Memory B cell (primary cell): ENCODE results near the gene TTLL5.

ENCODE experiments used
- ATAC-seq: fragments of 150-1000 bp; cut with Tn5 transposase; 2 replicates; pipeline ENCODE4 v1.10.0; 2021; ENCODE audit warnings: low read depth, mild to moderate bottlenecking, moderate library complexity
- DNase-seq, 2 donors: peaks; one replicate each; pipeline ENCODE4 v3.0.0; 2022; ENCODE audit warnings: low spot score in 2 of 2
- H3K27ac Mint-ChIP-seq: one replicate; pipeline ENCODE4 v1.8.0; 2022; ENCODE audit warnings: mild to moderate bottlenecking, moderate library complexity, mixed read lengths
- H3K27me3 Mint-ChIP-seq: one replicate; pipeline ENCODE4 v1.8.0; 2022; ENCODE audit warnings: mixed read lengths
- H3K36me3 Mint-ChIP-seq: one replicate; pipeline ENCODE4 v1.8.0; 2022; ENCODE audit warnings: mild to moderate bottlenecking, mixed read lengths
- H3K4me1 Mint-ChIP-seq: one replicate; pipeline ENCODE4 v1.8.0; 2022; ENCODE audit warnings: mixed read lengths
- H3K4me3 Mint-ChIP-seq: one replicate; pipeline ENCODE4 v1.8.0; 2022; ENCODE audit warnings: mild to moderate bottlenecking, moderate library complexity, mixed read lengths
- H3K9me3 Mint-ChIP-seq: one replicate; pipeline ENCODE4 v1.8.0; 2022; ENCODE audit warnings: mixed read lengths

The TTLL5 gene

DNA sequence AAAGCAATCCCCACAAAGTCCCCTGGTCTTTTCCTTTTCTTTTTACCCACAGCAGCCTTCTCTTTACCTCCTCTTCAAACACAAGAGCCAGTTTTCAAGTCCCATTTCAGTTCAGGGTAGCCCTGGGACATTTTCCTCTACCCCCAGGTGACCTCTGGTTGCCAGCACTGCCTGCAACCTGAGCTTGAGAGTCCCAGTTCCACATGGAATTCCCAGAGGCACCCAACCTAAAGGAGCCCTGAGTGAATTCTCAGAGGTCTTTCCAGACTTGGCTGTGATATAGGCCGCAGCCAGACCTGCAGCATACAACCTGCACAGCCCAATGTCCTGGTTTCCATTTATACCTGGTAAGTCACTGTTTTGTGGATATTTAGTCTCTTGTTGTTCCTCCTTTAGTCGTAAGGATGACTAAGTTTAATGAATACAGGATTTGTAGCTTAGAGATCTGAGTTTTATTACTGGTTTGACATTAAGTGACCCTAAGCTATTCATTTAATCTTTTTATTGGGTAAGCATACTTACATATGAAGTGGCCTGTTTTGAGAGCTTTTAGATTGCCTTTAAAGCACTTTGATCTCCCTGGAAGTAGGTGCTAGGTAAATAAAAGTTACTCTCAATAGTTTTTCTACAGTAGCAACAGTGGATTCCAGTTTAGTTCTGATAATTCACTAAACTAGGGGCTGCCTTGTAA lies 160.9 kb downstream of the TTLL5 start:
- Mint-ChIP-seq H3K4me3 (no peak overlapping the region), H3K27me3 (no peaks in the 10 kb centered on the region), H3K9me3 (no peaks in the 10 kb centered on the region), H3K4me1 (no peaks in the 10 kb centered on the region), H3K36me3 (peaks cover 25% of the 10 kb centered on the region), H3K27ac (no peak overlapping the region)
- DNase-seq (no peak), ATAC-seq (no peak)

DNA sequence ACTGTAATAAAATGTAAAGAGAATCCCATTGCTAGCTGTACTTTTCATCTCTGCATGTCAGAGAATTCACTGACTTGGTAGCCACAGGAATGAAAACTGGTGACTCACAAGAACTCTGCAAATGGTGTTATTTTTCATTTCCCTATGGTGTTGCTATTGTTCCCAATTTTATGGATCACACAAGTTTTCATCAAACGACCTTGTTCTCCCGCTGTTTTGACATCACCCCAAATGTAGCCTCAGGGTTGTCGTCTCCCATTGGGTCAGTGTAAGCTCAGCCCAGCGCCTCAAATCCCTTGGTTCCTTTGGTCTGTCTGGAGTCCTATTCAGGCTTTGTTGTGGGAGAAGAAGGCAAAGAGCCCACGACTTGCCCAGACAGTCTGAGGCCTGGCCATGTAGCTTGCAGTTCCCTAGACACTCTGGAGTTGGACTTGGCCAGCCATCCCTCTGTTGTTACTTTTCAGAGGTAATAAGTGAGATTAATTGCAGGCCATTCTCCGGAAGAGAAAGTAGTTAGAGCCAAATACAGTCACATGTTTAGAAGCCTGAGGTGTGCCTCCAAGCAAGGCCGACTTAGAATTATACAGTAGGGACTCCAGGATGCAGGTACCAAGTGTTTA lies 161.6 kb downstream of the TTLL5 start:
- H3K36me3 Mint-ChIP-seq, result peaks cover 25% of the 10 kb centered on the region
- H3K4me1 Mint-ChIP-seq, result no peaks in the 10 kb centered on the region
- H3K9me3 Mint-ChIP-seq, result no peaks in the 10 kb centered on the region
- DNase-seq (no peak), ATAC-seq (no peak)
- no peak overlapping the region for H3K27ac Mint-ChIP-seq
- no peaks in the 10 kb centered on the region for H3K27me3 Mint-ChIP-seq
- H3K4me3 Mint-ChIP-seq, result no peak overlapping the region

DNA sequence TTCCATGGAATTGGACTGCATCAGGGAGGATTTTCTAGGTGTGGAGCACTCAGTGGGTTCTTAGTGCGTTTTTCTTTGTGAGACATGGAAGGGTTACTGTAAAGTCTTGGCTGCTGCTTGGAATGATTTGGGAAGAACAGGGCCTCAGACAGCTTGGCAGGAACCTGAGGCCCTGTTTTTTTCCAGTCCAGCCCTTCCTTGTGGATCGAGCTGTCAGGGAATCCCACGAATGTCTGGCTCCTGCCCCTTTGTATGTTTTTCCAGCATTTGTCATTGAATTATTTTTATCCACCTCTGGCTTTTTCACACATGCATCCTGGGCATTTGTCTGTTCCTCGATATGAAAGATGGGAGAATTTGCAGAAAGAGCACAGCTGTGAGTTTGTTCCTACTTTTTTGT lies 162.3 kb downstream of the TTLL5 start:
- H3K4me1 Mint-ChIP-seq, result no peaks in the 10 kb centered on the region
- DNase-seq (no peak), ATAC-seq (no peak)
- H3K4me3 Mint-ChIP-seq, result no peak overlapping the region
- H3K9me3 Mint-ChIP-seq, result no peaks in the 10 kb centered on the region
- H3K36me3 Mint-ChIP-seq, result peaks cover 25% of the 10 kb centered on the region
- no peaks in the 10 kb centered on the region for H3K27me3 Mint-ChIP-seq
- no peak overlapping the region for H3K27ac Mint-ChIP-seq

DNA sequence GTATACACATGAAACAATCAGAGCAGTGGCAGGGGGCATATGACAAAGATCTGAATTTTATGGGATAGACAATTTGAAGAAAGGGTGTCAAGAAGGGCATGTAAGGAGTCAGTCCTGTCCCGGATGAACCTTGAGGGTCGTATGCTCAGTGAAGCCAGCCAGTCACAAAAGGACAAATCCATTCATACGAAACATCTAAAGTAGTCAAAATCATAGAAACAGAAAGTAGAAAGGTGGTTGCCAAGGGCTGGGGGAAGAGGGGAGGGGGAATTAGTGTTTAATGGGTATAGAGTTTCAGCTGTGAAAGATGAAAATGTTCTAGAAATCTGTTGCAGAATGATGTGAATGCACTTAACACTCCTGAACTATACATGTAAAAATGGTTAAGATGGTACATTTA lies 163.3 kb downstream of the TTLL5 start:
- Mint-ChIP-seq H3K4me1 (no peaks in the 10 kb centered on the region), H3K36me3 (peaks cover 25% of the 10 kb centered on the region), H3K9me3 (no peaks in the 10 kb centered on the region), H3K27ac (no peak overlapping the region), H3K4me3 (no peak overlapping the region), H3K27me3 (no peaks in the 10 kb centered on the region)
- no peak for DNase-seq
- no peak for ATAC-seq

DNA sequence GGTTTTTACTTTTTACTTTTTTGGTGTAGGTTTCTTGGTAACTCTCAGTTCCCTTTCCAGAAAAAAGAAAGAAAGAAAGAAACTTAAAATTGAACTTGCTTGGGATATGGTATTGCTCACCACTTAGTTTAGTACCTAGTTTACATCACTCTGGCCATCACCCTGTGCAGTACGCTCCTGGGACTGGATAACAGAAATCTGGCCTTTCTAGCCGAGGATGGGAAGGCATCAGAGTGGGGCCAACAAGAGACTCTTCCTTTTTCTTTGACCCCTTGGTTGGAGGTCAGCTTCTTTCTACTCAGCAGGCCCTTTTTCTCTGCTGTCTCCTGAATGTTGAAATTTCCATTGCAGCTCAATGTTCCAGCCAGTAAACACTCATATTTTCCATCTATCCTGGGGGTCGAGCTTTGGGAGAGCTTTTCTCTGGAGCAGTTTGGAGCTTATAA lies 164.1 kb downstream of the TTLL5 start:
- Mint-ChIP-seq H3K4me1 (no peaks in the 10 kb centered on the region), H3K4me3 (no peak overlapping the region), H3K27me3 (no peaks in the 10 kb centered on the region), H3K27ac (peak overlapping the region; percentile 14), H3K36me3 (peaks cover 21% of the 10 kb centered on the region), H3K9me3 (no peaks in the 10 kb centered on the region)
- ATAC-seq (no peak), DNase-seq (no peak)

DNA sequence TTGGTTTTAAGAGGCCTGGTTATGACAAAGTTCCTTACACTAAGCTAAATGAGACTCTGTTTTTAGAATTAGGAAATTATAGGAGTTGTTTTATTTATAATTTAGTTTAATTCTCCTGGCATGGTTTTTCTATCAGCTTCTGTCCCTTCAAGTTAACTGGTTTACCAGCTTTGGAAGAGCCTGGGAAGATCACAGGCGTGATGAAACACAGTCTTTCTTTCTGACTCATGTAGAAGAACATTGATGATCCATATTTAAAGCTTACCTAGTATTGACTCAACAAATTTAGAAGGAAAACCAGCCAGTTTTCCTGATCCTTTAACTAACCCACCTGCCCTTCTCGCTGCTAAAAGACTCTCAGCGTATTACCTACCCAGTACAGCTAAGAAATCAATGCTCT lies 165.6 kb downstream of the TTLL5 start:
- Mint-ChIP-seq H3K27me3 (no peaks in the 10 kb centered on the region), H3K4me3 (no peak overlapping the region), H3K4me1 (no peaks in the 10 kb centered on the region), H3K36me3 (peaks cover 11% of the 10 kb centered on the region), H3K9me3 (no peaks in the 10 kb centered on the region), H3K27ac (no peak overlapping the region)
- no peak for ATAC-seq
- DNase-seq, result no peak

DNA sequence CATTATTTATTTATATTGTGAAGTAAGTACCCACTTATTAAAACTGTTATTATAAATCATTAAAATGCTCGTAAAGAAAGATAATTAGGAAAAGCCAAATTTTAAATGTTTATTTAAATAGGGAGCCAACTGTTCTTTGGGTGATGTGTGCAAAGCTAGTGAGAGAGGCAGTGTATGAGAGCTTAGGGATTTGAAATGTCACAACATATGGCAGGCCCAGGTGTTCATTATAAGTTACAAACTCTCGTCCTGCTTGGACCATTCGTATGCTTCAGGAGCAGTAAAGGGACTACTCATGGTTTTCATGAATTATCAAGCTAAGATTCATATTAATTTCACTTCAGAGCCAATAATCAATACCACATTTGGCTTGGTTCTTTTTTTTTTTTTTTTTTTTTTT lies 166.3 kb downstream of the TTLL5 start:
- Mint-ChIP-seq H3K27ac (no peak overlapping the region), H3K4me3 (no peak overlapping the region), H3K36me3 (peaks cover 8% of the 10 kb centered on the region), H3K27me3 (no peaks in the 10 kb centered on the region), H3K9me3 (no peaks in the 10 kb centered on the region), H3K4me1 (no peaks in the 10 kb centered on the region)
- DNase-seq (no peak), ATAC-seq (no peak)

DNA sequence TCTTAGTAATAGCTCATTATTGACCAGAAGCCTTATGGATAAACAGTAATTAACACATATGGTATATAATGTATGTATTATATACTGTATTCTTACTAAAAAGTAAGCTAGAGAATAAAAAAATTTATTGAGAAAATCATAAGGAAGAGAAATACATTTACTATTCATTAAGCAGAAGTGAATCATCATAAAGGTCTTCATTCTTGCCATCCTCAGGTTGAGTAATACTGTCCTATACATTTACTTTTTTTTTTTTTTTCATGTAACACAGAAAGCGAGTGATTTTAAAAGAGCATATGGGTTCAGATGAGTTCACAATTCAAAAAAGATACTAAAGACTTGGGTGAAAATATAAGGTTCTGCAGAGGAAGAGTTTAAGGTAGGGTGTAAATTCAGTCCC lies 168.3 kb downstream of the TTLL5 start:
- Mint-ChIP-seq H3K9me3 (no peaks in the 10 kb centered on the region), H3K4me1 (no peaks in the 10 kb centered on the region), H3K36me3 (peaks cover 11% of the 10 kb centered on the region), H3K4me3 (no peak overlapping the region), H3K27me3 (no peaks in the 10 kb centered on the region), H3K27ac (no peak overlapping the region)
- no peak for ATAC-seq
- DNase-seq, result no peak

DNA sequence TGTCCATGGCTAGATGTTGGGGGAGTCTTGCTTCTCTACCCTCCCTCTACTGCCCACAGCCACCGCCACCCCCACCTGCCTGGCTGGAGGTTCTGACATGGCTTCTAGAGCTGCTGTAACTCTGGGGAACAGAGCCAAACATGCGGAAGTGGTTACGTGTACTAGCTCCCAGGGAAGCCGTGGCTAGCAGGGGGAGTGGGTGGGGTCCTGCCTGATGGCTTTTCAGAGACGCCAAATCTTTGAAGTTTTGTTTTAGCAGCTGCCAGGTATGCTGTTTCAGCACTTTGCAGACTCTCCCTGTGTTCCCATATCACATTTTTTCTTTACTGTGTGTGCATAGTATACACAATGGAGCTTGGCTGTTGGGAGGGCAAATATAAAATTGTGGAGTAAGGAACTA lies 170.4 kb downstream of the TTLL5 start:
- Mint-ChIP-seq H3K27ac (no peak overlapping the region), H3K27me3 (no peaks in the 10 kb centered on the region), H3K9me3 (no peaks in the 10 kb centered on the region), H3K36me3 (peaks cover 14% of the 10 kb centered on the region), H3K4me3 (no peak overlapping the region), H3K4me1 (no peaks in the 10 kb centered on the region)
- DNase-seq, result no peak
- ATAC-seq, result no peak

DNA sequence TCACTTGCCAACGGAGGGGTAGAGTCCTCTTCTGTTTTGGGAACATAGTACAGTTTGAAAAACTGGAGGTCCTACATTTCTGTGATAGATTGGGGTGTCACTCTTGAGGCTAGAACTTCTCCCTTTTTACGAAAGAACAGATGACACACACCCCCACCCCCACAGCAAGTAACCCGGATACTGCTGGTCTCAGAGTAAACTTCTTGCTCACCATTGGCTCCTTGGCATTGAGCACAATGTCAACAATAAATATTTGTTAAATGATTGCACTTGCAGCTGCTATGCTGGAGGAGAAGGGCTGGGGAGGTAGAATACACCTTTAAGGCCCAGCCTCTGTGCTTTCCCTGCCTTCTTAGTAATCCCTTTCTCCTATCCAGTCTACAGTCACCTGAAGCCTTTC lies 170.9 kb downstream of the TTLL5 start:
- ATAC-seq (no peak), DNase-seq (no peak)
- H3K4me3 Mint-ChIP-seq, result no peak overlapping the region
- no peak overlapping the region for H3K27ac Mint-ChIP-seq
- H3K36me3 Mint-ChIP-seq, result peaks cover 14% of the 10 kb centered on the region
- no peaks in the 10 kb centered on the region for H3K4me1 Mint-ChIP-seq
- H3K9me3 Mint-ChIP-seq, result no peaks in the 10 kb centered on the region
- no peaks in the 10 kb centered on the region for H3K27me3 Mint-ChIP-seq

DNA sequence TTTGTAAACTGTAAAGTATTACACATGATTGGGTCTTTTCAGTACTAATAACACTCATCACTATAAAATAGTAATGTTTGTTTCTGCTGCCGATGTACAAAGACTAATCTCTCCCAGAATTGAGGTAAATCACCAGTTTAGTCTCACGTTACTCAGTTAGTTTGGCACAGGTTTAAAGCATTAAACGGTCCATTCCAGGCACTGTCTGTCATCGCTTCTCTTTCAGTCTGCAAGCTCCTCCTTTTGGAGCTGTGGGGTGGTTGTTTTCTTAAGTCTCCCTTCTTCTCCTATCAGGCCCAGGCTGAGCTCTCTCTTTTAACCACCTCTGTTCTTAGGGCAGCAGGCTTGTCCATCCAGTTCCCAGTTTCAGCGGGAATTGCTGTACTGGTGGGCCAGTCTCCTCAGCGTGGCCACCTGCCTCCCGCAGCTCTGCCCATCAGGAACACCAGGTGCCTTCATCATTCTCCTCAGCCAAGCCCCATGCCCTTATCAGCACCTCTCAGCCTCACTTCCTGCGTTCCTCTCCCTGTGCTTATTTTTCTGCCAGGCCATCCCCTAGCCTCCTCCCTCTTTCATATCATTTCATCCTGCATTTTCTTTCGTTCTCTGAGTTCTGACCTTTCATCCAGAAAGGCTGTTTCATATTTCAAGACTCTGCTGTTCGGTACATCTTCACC lies 171.7 kb downstream of the TTLL5 start:
- no peak overlapping the region for H3K4me3 Mint-ChIP-seq

DNA sequence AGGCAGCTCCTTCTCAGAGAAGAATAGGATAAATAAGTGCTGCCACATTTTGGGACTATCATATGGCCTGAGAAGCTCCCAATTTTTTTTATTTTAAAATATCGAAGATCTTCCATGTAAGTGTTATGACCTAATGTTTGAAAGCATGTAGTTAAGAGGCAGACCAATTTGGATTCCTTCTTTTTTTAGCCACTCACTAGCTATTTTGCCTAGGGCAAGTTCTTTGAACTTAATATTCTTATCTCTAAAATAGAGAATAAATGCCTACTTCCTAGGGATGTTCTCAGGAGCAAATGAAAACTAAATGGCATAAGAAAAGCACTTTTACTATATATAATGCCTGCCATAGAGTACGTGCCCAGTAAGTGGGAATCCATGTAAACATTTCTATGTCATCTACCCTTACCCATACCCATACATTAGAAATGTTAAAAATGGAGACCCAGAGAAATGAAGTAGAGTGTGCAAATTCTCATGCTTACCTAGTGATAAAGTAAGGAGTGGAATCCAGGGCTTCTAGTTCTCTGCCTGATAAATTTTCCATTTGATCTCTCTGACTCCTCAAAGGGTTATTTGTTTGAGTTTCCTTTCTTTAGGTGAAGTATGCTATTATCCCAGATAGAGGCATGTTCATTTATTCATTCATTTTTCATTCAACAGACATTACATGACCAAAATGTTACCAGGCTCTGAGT lies 172.4 kb downstream of the TTLL5 start:
- ATAC-seq (no peak), DNase-seq (no peak)
- Mint-ChIP-seq H3K4me1 (no peaks in the 10 kb centered on the region), H3K36me3 (peaks cover 19% of the 10 kb centered on the region), H3K27ac (no peak overlapping the region), H3K4me3 (no peak overlapping the region), H3K27me3 (no peaks in the 10 kb centered on the region), H3K9me3 (peaks cover 2% of the 10 kb centered on the region)

More for the DNA sequence above, 171.7 kb downstream of the TTLL5 start:
- Mint-ChIP-seq H3K27me3 (no peaks in the 10 kb centered on the region), H3K27ac (no peak overlapping the region), H3K4me1 (no peaks in the 10 kb centered on the region), H3K9me3 (peaks cover 2% of the 10 kb centered on the region), H3K36me3 (peaks cover 17% of the 10 kb centered on the region)
- no peak for DNase-seq
- no peak for ATAC-seq

DNA sequence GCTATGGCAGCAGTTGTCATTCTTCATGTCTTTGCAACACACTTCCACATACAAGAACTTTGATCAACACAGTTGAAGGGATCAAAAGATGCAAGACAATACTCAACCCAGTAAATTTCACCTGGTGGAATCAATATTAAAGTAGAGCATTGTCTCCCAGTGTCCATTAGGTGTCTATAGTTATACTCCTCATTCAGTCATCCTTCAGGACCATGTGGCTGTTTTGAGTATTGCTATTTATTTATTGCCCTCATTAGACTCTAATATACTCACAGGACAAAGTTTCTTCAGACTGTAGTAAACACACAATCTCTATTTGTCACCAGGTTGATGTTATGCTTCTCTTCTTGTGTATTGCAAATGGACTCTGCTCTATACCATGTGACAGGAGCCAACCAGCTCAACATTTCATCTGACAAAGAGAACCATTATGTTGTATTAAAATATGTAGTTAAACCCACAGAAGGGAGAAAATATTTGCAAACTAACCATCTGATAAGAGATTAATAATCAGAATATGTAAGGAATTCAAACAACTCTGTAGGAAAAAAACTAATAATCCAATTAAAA lies 174.2 kb downstream of the TTLL5 start:
- peaks cover 2% of the 10 kb centered on the region for H3K9me3 Mint-ChIP-seq

DNA sequence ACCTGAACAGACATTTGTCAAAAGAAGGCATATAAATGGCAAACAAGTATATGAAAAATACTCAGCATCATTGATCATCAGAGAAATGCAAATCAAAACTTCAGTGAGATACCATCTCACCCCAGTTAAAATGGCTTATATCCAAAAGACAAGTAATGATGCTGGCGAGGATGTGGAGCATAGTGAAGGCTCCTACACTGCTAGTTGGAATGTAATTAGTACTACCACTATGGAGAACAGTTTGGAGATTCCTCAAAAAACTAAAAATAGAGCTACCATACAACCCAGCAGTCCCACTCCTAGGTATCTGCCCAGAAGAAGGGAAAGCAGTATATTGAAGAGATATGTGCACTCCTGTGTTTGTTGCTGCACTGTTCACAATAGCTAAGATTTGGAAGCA lies 174.7 kb downstream of the TTLL5 start:
- H3K27ac Mint-ChIP-seq, result no peak overlapping the region
- no peaks in the 10 kb centered on the region for H3K4me1 Mint-ChIP-seq
- peaks cover 32% of the 10 kb centered on the region for H3K36me3 Mint-ChIP-seq
- no peak for DNase-seq
- no peak for ATAC-seq
- no peak overlapping the region for H3K4me3 Mint-ChIP-seq
- no peaks in the 10 kb centered on the region for H3K27me3 Mint-ChIP-seq
- H3K9me3 Mint-ChIP-seq, result peaks cover 2% of the 10 kb centered on the region

More for the DNA sequence above, 174.2 kb downstream of the TTLL5 start:
- no peak overlapping the region for H3K4me3 Mint-ChIP-seq
- peaks cover 32% of the 10 kb centered on the region for H3K36me3 Mint-ChIP-seq
- DNase-seq (no peak), ATAC-seq (no peak)
- H3K27ac Mint-ChIP-seq, result no peak overlapping the region
- H3K4me1 Mint-ChIP-seq, result no peaks in the 10 kb centered on the region
- no peaks in the 10 kb centered on the region for H3K27me3 Mint-ChIP-seq
